Endometrial microvascular endothelial cells (primary cell): Measurements from ENCODE around the gene AMZ2. TPM values are rescaled to one million over a fixed set of nuclear protein-coding genes. Genes with fewer than 3 reads are reported as not detected.
"Not testable (repeated sequence)": the region's sequence is repeated elsewhere in the genome, so short reads cannot be mapped to it uniquely, and the experiment has no call there.

ENCODE experiments used
- in situ Hi-C: cut with HindIII; loops from 2 replicates; pipeline ENCODE4 v1.10.0; 2017; ENCODE audit warnings: low sequenced_read_pairs, low pct_unique_long_range_greater_than_20kb; ENCODE audit errors: inconsistent ontology term
- total RNA-seq: library from RNA; depleted of rRNA; stranded (reverse); fragments of >200 nt; gene quantifications from one replicate; pipeline ENCODE4 v1.2.3, GENCODE V29; 2015; ENCODE audit errors: inconsistent ontology term

The AMZ2 gene, protein sequence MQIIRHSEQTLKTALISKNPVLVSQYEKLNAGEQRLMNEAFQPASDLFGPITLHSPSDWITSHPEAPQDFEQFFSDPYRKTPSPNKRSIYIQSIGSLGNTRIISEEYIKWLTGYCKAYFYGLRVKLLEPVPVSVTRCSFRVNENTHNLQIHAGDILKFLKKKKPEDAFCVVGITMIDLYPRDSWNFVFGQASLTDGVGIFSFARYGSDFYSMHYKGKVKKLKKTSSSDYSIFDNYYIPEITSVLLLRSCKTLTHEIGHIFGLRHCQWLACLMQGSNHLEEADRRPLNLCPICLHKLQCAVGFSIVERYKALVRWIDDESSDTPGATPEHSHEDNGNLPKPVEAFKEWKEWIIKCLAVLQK
- total RNA-seq: 110 TPM

GRCh38 chr17:68247445-68248198 lies at the start of gene AMZ2:
Gene AMZ2 (plus strand): TSS chr17:68248043. CDS start chr17:68250188, 2,145 bp downstream.
- in situ Hi-C loops: no loop called here

- in situ Hi-C loops: no loop called here
These were observed 48.7 kb upstream of the AMZ2 start for GRCh38 chr17:68198931-68199836.

DNA sequence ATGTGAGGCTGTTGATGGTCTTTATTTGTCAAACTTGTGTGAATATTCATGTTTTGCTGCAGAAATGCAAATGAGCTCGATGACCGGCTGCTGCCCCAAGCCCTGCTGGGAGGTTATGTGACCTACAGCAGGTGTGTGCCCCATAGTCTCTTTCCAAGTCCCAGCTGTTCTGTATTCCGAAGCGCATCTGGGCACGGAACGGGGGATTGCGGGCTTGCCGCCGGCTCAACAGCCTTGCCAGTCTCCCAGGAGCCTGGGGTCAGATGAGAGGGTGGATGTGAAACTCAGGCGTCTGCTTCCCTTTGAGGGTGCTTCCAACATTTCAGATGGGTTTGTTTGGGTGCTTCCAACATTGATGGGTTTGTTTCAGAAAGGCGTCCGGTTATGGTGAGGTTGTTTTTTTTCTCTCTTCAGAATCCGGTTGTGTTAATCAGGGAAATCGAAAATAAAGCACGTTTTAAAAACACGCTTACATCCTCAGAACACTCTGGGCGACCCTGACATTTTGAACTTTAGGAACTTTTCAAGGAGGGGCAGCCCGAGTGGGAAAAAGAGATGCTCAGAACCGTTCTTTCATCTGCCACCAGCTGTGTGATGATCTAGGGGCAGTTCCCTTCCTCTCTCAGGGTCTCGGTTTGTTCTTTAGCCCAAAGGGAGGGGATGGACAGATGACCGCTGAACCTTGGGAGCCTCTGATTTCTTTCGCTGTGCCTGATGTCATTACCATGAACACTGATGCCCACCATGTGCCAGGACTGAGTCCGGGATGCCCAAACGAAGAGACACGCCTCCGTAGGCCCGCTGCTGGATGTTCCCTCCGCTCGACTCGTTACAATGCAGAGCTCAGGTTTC lies 47.8 kb upstream of the AMZ2 start:
- in situ Hi-C loops: no loop called here

GRCh38 chr17:68200689-68201417 lies 47.0 kb upstream of the AMZ2 start:
- in situ Hi-C loops: no loop called here

DNA sequence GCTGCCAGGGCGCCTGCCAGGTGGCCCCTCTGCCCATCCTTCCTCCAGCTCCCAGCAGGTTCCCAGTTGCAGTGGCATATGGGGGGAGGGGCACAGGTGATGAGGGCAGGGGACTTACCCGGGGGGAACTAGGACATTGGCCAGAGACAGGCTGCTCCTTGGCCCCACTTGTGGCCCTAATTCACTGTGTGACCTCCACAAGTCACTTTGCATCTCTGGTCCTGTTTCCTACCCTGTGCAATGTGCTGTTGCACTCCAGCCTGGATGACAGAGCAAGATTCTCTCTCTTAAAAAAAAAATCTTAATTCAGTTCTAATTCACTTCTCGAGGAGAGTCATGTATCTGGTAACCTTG lies 46.4 kb upstream of the AMZ2 start:
- in situ Hi-C loops: not testable (repeated sequence)

DNA sequence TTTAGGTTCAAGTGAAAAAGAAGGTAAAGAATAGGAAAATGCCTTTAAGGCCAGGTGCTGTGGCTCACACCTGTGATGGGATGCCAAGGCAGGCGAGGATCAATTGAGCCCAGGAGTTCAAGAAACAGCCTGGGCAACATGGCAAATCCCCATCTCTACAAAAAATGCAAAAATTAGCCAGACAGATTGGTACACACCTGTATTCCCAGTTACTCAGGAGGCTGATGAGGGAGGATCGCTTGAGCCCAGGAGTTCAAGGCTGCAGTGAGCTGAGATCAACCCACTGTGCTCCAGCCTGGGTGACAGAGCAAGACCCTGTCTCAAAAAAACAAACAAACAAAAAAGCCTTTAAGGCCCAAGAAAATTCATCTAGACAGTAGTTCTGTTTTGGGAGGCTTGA lies 45.5 kb upstream of the AMZ2 start:
- in situ Hi-C loops: not testable (repeated sequence)

- in situ Hi-C loops: no loop called here
These were observed 43.1 kb upstream of the AMZ2 start for GRCh38 chr17:68204736-68205135.

DNA sequence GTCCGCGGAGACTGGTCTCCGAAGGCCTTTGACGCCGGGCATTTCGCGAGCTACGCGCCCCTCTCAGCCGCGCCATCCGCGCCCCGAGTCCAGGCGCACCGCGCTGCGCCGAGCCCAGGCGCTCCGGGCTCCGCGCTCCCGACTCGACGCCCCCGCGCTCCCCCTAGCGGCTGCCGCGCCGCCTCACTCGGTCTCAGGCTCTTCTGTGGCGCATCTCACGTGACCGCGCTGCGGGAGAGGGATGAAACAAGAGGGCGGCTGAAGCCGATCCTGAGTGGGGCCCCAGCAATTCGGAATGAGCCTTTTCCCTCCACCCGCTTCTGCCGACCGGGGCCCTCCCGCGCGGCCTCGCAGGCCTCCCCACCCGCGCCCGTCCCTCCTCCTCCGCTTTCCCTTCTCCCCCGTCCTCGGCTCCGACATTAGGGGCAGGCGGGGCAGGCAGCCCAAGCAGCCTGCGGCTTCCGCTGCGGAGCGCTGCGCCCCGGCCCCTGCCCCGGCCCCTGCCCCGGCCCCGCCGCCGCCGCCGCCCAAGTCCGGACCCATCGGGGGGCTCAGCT lies 42.5 kb upstream of the AMZ2 start:
- in situ Hi-C loops: no loop called here

- in situ Hi-C loops: no loop called here
These were observed 41.8 kb upstream of the AMZ2 start for GRCh38 chr17:68205808-68206720.

DNA sequence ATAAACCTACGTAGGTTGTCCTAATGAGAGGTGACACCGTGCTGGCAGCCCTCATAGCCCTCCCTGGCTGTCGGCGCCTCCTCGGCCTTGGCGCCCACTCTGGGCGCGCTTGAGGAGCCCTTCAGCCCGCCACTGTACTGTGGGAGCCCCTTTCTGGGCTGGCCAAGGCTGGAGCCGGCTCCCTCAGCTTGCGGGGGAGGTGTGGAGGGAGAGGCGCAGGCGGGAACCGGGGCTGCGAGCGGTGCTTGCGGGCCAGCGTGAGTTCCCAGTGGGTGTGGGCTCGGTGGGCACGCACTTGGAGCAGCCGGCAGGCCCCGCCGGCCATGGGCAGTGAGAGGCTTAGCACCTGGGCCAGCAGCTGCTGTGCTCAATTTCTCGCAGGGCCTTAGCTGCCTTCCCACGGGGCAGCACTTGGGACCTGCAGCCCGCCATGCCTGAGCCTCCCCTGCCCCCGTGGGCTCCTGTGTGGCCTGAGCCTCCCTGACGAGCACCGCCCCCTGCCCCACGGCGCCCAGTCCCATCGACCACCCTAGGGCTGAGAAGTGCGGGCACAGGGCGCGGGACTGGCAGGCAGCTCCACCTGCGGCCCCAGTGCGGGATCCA lies 40.1 kb upstream of the AMZ2 start:
- in situ Hi-C loops: no loop called here

DNA sequence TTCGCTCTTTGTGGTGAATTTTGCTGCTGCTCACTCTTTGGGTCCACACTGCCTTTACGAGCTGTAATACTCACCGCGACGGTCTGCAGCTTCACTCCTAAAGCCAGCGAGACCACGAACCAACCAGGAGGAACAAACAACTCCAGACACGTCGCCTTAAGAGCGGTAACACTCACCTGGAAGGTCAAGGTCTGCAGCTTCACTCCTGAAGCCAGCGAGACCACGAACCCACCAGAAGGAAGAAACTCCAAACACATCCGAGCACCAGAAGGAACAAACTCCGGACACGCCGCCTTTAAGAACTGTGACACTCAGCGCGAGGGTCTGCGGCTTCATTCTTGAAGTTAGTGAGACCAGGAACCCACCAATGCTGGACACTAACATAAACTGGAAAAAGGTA lies 39.2 kb upstream of the AMZ2 start:
- in situ Hi-C loops: not testable (repeated sequence)

- in situ Hi-C loops: not testable (repeated sequence)
These were observed 38.5 kb upstream of the AMZ2 start for GRCh38 chr17:68209191-68209900.

- in situ Hi-C loops: no loop called here
These were observed 37.1 kb upstream of the AMZ2 start for GRCh38 chr17:68210570-68211315.

DNA sequence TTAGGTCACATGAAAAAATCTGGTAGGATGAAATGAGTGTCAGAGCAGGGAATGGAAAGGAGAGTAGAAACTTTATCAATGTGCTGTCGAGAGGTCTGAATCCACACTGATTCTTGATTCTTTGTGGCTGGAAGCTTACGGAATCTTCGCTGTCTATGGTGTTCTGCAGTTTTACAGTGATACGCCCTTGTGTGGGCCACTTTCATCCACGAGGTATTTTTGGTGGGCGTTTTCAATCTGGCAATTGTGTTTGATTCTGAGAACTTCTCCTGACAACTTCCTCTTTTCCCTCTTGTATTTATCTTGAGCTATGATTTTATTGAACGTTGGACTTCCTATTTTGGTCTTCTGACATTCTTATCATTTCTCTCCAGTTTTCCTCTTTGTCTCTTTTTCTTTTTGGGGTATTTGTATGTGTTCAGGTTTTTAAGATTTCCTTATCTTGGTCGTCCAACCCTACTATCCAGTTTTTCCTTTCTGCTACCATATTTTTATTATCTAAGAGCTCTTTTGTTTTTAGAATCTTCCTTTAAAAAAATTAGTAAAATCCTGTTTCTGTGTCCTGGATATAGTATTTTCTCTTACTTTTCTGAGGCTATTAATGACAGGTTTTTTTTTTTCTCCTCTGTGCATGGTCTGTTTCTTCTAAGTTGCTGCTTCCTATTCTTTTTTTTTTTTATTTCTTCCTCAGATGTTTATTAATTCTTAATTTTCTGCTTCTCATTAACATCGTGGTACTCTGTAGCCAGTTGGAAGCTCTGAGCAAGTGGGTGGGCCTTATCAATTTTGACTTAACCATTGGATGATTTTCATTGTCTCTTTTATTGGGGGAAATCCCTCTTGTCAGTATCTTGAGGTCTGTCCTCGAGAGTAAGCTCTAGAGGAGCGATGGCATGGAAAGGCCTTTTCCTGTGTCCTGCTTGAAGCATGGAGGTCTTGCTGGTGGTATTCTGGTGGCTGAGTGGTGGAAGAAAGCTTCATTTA lies 34.1 kb upstream of the AMZ2 start:
- in situ Hi-C loops: not testable (repeated sequence)
